Effector CD8-positive, alpha-beta T cell (primary cell): ENCODE results near the gene SBF1.

Experiments
- DNase-seq: peaks from one replicate; lab custom pipeline; 2025; lab: John Stamatoyannopoulos, UW

Gene SBF1

DNA sequence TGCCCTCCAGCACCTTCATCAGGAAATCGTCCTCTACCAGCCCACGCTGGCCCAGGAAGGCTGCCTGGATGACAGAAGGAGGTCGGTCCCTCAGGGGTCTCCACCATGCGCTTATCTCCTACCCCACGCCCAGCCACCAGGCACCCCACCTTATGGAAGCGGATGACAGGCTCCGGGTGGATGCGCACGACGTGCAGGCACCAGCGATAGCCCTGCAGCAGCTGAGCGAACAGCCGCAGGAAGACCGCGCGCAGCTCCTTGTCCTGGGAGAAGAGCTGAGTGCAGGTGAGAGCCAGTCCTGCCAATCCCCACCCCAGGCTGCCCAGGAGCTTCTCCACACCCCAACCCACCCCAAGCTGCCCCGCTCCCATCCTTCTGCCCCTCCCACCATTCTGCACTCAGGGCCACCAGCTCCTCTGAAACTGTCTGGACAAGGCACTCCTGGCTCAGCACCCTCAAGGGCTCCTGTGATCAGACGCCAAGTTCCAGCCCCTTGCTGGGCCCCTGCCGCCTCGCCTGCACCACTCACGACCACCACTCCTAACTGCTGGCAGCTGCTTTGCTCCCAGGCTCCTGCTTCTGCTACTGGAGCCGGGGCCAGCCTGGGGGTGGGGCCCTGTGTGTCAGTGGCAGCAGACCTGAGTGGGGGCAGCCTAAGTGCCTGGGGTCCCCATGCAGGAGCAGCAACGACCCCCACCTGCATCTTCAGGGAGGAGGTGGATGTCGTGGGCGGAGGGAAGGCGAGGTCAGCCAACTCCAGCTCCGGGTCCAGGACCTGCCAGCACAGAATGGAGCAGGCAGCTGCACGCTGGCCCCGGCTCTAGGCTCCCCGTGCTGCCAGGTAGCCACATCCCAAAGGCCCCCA is 9.5 kb downstream of the SBF1 start:
- DNase-seq, result no peak

DNA sequence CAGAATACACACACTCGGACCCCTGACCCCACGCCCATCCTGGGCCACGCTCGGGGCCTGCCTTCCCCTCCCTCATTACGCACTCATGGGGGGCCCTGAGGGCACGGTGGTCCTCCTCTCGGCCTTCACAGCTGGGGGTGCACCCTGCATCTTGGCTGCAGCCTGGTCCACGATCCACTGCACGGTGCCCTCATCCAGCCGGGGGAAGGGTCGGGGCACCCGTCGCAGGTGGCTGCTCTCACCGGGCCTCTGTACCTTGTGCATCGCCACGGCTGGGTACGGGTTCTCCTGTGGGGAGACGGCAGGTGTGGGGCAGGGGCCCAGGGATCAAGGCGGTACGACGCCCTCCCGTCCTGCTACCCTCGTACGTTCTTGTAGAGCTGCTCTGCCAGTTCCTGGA is 10.4 kb downstream of the SBF1 start:
- no peak for DNase-seq

- DNase-seq, result no peak
These were observed 11.5 kb downstream of the SBF1 start for GRCh38 chr22:50463188-50463900.

GRCh38 chr22:50461979-50462540 is 12.8 kb downstream of the SBF1 start:
- DNase-seq, result no peak

- no peak for DNase-seq
These were observed 13.3 kb downstream of the SBF1 start for GRCh38 chr22:50461536-50461935.

- no peak for DNase-seq
These were observed 13.9 kb downstream of the SBF1 start for GRCh38 chr22:50460938-50461337.

DNA sequence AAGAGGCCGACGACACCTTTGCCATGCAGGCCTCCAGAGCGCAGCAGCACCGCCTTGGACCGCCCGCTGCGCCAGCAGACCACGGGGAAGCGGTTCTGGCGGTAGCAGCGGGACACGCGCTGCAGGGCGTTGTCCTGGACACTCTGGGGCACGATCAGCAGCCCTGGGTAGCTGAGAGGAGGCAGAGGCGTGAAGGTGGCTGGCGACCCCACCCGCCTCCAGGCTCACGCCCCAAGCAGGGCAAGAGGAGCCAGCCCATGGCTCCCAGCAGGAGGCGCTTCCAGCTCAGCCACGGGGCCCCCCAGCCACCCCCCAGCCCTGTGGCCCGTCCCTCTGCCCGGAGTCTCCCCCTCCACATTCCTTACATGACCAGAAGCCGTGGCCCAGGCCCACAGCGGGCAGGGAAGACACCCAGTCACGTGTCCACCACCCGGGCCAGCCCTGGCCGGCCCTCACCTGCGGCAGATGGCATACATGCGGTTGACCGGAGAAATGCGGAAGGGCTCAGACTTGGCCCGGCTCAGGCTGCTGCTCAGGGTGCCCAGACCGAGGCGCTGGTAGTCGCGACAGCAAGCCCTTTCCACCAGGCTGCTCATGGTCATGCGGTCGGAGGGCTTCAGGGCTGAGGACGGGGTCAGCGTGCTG is 15.2 kb downstream of the SBF1 start:
- DNase-seq, result no peak

DNA sequence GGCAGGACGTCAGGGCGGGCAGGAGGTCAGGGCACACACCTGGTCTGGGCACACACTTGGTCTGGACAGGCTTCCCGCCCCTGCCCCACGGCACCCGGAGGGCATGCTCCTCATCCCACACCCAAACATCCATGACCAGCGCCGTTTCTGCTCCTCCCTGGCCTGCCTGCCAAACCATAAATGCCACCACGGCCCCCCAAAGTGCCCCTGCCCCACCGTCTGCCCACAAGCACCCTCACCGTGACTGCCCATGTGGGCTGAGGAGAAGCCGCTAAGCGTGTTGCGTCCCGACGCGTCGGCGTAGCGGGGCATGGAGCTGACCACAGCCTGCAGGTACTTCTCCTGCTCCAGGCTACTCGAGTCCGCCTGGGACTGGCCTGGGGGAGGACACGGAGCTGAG is 15.8 kb downstream of the SBF1 start:
- no peak for DNase-seq

GRCh38 chr22:50456466-50457234 is 18.2 kb downstream of the SBF1 start:
- DNase-seq, result no peak

DNA sequence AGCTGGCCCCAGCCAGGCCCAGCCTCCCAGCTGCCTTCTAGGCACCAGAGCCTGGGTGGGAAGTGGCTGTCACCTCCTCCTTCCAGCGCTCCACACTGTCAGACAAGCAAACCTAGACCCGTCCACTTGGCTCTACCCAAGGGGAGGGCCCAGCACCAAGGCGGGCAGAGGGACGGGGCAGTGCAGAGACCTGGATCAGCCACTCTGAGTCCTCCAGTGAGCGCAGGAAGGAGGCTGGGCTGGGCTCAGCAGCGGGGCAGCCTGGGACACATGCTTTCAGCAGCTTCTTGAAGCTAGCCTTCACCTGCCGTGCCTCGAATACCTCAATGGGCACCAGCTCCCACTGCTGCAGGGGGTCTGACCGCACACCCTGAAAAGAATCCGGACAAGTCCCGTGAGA is 18.8 kb downstream of the SBF1 start:
- DNase-seq, result no peak

DNA sequence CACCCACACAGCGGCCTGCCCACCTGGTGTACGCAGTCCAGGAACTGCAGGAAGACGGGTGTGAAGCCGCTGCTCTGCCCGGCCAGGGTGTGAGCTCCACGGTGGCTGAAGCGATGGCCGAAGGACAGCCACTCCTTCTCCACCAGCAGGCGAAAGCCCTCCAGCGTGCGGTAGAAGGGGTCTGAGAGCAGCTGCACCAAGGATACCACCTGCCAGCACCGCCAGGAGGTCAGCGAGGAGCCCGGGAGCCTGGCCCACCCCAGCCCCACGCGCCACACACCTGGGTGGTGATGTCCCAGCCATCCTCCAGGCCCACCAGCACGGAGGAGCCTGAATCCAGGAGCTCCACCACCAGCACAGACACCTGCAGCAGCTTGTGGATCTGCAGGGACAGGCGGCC is 19.6 kb downstream of the SBF1 start:
- DNase-seq, result no peak

- no peak for DNase-seq
These were observed 20.2 kb downstream of the SBF1 start for GRCh38 chr22:50454556-50455075.

- DNase-seq, result no peak
These were observed 22.2 kb downstream of the SBF1 start for GRCh38 chr22:50452649-50453048.

GRCh38 chr22:50447576-50448551 is 27.0 kb downstream of the SBF1 start:
- no peak for DNase-seq

DNA sequence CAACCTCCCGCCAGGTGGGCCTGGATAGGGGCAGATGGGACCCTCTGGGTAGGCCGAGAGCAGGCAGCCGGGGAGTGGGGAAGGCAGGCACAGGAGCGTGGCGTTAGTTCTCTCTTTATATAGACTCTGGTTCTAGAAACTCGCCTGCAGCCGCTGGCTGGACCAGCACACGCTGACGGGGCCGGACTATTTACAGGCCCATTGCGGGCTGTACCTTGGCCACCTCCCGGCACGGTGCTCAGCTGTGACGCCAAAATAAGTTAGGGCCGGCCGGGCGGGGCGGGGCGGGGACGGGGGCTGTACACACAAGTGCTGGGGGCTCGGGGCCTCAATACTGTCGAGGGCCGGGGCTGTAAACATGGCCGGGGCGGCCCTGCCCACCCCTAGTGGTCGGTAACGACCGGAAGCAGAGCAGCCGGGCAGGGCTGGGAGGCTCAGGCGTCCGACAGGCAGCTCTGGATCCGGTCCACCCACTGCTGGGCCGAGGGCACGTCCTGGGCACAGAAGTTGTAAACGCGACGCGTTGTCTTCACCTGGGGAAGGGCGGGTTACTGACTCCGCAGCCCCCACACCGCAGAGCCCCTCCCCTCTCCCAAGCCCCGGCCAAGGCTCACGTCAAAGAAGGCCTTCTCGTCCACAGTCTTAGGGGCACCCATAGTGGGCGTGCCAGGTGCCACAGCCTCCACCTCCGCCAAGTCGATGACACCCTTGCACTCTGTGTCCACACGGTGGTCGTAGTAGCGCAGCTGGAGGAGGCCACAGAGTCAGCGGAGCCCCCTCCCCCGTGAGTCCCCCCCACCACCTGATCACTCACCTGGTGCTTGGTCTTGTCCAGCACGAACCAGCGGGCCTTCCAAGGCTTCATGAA is 27.9 kb downstream of the SBF1 start:
- DNase-seq, result no peak

GRCh38 chr22:50445880-50446707 is 28.7 kb downstream of the SBF1 start:
- no peak for DNase-seq

GRCh38 chr22:50445071-50445879 is 29.6 kb downstream of the SBF1 start:
- peak; percentile 16 for DNase-seq

GRCh38 chr22:50444663-50445062 is 30.2 kb downstream of the SBF1 start:
- no peak for DNase-seq
